ENCODE data around the gene CYB561D2. TPM values are rescaled to one million over a fixed set of nuclear protein-coding genes. Genes with fewer than 3 reads are reported as not detected.

CYB561D2 gene
- total and polyA plus RNA-seq, 2 of the 13 experiments (the other 11 are each of a cell fraction or from before 2014, with no cell fraction given): 11.1 to 17.2 TPM

- TF ChIP-seq RXRB (CRISPR knock-in tag; IDR thresholded peaks at IDR 0.05; ENCODE audit: borderline replicate concordance) (peak; percentile 75), ZIK1 (CRISPR knock-in tag; IDR thresholded peaks at IDR 0.05; ENCODE audit: borderline replicate concordance, low read depth) (peak; percentile 99), ZBTB7B (CRISPR knock-in tag; IDR thresholded peaks at IDR 0.05) (no peak), EHMT2 (IDR thresholded peaks at IDR 0.05; ENCODE audit: borderline replicate concordance, low read depth, low read length) (no peak), PREB (CRISPR knock-in tag; IDR thresholded peaks at IDR 0.05) (no peak), HES4 (CRISPR knock-in tag; IDR thresholded peaks at IDR 0.05; ENCODE audit: borderline replicate concordance) (peak; percentile 85; the same call in 1 of the 2 replicates), SKIL (CRISPR knock-in tag; IDR thresholded peaks at IDR 0.05; ENCODE audit: borderline replicate concordance) (no peak), ZNF317 (CRISPR knock-in tag; IDR thresholded peaks at IDR 0.05) (peak; percentile 59), KLF11 (CRISPR knock-in tag; IDR thresholded peaks at IDR 0.05) (peak; percentile 95), MLX (CRISPR knock-in tag; IDR thresholded peaks at IDR 0.05) (peak; percentile 48), ZSCAN5A (CRISPR knock-in tag; IDR thresholded peaks at IDR 0.05; ENCODE audit: borderline replicate concordance) (peak; percentile 96), ZNF674 (CRISPR knock-in tag; IDR thresholded peaks at IDR 0.05; ENCODE audit: low read depth) (no peak), BCL3 (CRISPR knock-in tag; IDR thresholded peaks at IDR 0.05) (peak; percentile 95), GABPA (IDR thresholded peaks at IDR 0.05; ENCODE audit: low read depth, low read length) (no peak), GABPA (CRISPR knock-in tag; IDR thresholded peaks at IDR 0.05; ENCODE audit: low read depth) (peak; percentile 93), SP4 (CRISPR knock-in tag; IDR thresholded peaks at IDR 0.05) (peak; percentile 88), ZNF121 (CRISPR knock-in tag; IDR thresholded peaks at IDR 0.05) (no peak; the same call in 1 of the 2 replicates), BRF2 (CRISPR knock-in tag; IDR thresholded peaks at IDR 0.05) (peak; percentile 97), ZNF234 (CRISPR knock-in tag; conservative IDR thresholded peaks at IDR 0.05) (0 out of 2 replicates have a peak, but pooled peaks have one; percentile 82), KLF16 (CRISPR knock-in tag; IDR thresholded peaks at IDR 0.05) (peak; percentile 76 to 88), BCL6 (CRISPR knock-in tag; IDR thresholded peaks at IDR 0.05) (no peak; the same call in 1 of the 2 replicates)
These were observed at the start of gene CYB561D2, which contains the start of gene NPRL2 (continued) for GRCh38 chr3:50350527-50351322.
